ENCODE results near the gene CFAP99.
"Not testable (repeated sequence)": the region's sequence is repeated elsewhere in the genome, so short reads cannot be mapped to it uniquely, and the experiment has no call there.

CFAP99 gene

DNA sequence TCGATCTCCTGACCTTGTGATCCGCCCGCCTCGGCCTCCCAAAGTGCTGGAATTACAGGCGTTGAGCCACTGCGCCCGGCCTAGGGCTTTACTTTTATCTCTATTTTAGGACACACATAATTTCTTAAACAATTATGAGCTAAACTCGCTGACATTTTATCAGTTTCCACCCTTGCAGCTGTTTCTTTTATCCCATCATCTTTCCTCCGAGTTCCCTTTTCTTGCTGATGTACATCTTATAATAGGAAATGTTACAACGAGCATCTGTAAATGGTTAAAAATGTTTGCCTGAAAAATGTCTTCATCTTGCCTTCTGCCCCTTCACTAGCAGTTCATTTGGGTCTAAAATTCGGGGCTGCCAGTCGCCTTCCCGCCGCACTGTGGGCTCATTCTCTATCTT lies 41.5 kb upstream of the CFAP99 start:
- no peaks in the 10 kb centered on the region for H3K36me3 ChIP-seq (ENCODE audit: control insufficient read depth, low read length)
- H3K27me3 ChIP-seq (ENCODE audit: control insufficient read depth, low read length) = peaks cover 13% of the 10 kb centered on the region; the same call in 1 of the 2 replicates
- H3K9me3 ChIP-seq (ENCODE audit: control insufficient read depth, insufficient read depth, low read length) = no peaks in the 10 kb centered on the region
- TF ChIP-seq, protein P1, sequence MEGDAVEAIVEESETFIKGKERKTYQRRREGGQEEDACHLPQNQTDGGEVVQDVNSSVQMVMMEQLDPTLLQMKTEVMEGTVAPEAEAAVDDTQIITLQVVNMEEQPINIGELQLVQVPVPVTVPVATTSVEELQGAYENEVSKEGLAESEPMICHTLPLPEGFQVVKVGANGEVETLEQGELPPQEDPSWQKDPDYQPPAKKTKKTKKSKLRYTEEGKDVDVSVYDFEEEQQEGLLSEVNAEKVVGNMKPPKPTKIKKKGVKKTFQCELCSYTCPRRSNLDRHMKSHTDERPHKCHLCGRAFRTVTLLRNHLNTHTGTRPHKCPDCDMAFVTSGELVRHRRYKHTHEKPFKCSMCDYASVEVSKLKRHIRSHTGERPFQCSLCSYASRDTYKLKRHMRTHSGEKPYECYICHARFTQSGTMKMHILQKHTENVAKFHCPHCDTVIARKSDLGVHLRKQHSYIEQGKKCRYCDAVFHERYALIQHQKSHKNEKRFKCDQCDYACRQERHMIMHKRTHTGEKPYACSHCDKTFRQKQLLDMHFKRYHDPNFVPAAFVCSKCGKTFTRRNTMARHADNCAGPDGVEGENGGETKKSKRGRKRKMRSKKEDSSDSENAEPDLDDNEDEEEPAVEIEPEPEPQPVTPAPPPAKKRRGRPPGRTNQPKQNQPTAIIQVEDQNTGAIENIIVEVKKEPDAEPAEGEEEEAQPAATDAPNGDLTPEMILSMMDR (IDR thresholded peaks at IDR 0.05; ENCODE audit: low read depth, low read length, poor library complexity, severe bottlenecking) = no peak
- TF ChIP-seq EZH2phosphoT487 (IDR thresholded peaks at IDR 0.05; ENCODE audit: borderline replicate concordance, low read length) = no peak
- H3K9me2 ChIP-seq (replicated peaks; ENCODE audit: control insufficient read depth, low read length) = no peaks in the 10 kb centered on the region
- no peak overlapping the region for H3K4me2 ChIP-seq (ENCODE audit: low read length)
- no peak overlapping the region for H3K4me3 ChIP-seq (ENCODE audit: low read length)
- H4K20me1 ChIP-seq (ENCODE audit: control insufficient read depth, insufficient read depth, low read depth, low read length) = no peaks in the 10 kb centered on the region
- no peaks in the 10 kb centered on the region for H3F3A ChIP-seq (ENCODE audit: control insufficient read depth, insufficient read depth)
- H3K79me2 ChIP-seq (ENCODE audit: control insufficient read depth, low read length) = no peaks in the 10 kb centered on the region
- no peaks in the 10 kb centered on the region for H3K4me1 ChIP-seq (ENCODE audit: control insufficient read depth, low read length)
- H3K27ac ChIP-seq (ENCODE audit: low read depth, low read length) = no peak overlapping the region

DNA sequence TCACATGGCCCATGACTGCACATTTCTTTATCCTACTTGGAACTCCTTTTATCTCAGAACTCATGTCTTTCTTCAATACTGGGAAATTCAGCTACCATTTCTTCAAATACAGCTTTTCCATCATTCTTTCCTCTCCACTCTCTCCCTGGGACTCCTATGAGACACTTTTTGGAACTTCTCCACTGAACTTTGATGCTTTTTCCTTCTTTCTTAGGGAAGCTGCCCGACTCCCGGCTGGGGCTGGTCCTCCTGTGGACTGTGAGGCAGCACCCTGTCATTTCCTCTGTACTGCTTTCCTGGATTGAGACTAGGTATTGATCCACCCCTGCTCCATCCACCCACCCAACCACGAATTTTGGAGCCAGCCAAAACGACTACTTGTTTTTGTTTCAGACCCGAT lies 40.4 kb upstream of the CFAP99 start:
- Histone ChIP-seq H3K36me3 (ENCODE audit: control insufficient read depth, low read length) (no peaks in the 10 kb centered on the region), H3K4me3 (ENCODE audit: low read length) (no peak overlapping the region), H3K9me3 (ENCODE audit: control insufficient read depth, insufficient read depth, low read length) (no peaks in the 10 kb centered on the region), H3K4me2 (ENCODE audit: low read length) (no peak overlapping the region), H3K27ac (ENCODE audit: low read depth, low read length) (no peak overlapping the region), H3K79me2 (ENCODE audit: control insufficient read depth, low read length) (no peaks in the 10 kb centered on the region), H3K27me3 (ENCODE audit: control insufficient read depth, low read length) (peaks cover 13% of the 10 kb centered on the region; the same call in 1 of the 2 replicates), H4K20me1 (ENCODE audit: control insufficient read depth, insufficient read depth, low read depth, low read length) (no peaks in the 10 kb centered on the region), H3K4me1 (ENCODE audit: control insufficient read depth, low read length) (no peaks in the 10 kb centered on the region), H3F3A (ENCODE audit: control insufficient read depth, insufficient read depth) (no peaks in the 10 kb centered on the region), H3K9me2 (replicated peaks; ENCODE audit: control insufficient read depth, low read length) (no peaks in the 10 kb centered on the region)
- TF ChIP-seq EZH2phosphoT487 (IDR thresholded peaks at IDR 0.05; ENCODE audit: borderline replicate concordance, low read length) = no peak
- TF ChIP-seq, protein P1 (IDR thresholded peaks at IDR 0.05; ENCODE audit: low read depth, low read length, poor library complexity, severe bottlenecking) = no peak

DNA sequence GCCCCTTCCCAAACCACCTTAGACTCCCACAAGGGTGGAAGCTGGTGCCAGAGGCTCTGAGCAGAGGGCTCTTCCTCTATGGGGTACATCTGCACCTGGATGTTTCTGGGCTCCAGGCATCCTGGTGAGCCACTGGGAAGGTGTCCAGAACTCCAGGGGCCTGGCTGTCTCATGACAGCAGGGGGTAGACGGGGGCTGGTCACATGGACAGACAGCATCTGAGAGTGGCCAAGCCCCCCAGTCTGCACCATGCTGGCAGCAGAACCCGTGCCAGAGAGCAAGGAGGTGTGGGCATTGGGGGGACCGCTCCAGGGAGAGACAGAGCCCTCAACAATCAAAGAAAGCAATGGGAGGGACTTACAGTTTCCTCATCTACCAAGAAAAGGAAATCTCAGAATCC lies 39.9 kb upstream of the CFAP99 start:
- Histone ChIP-seq H3K9me3 (ENCODE audit: control insufficient read depth, insufficient read depth, low read length) (no peaks in the 10 kb centered on the region), H3K27ac (ENCODE audit: low read depth, low read length) (no peak overlapping the region), H3F3A (ENCODE audit: control insufficient read depth, insufficient read depth) (no peaks in the 10 kb centered on the region), H3K9me2 (replicated peaks; ENCODE audit: control insufficient read depth, low read length) (no peaks in the 10 kb centered on the region), H3K4me3 (ENCODE audit: low read length) (no peak overlapping the region), H3K27me3 (ENCODE audit: control insufficient read depth, low read length) (peaks cover 13% of the 10 kb centered on the region; the same call in 1 of the 2 replicates), H3K79me2 (ENCODE audit: control insufficient read depth, low read length) (no peaks in the 10 kb centered on the region), H3K4me2 (ENCODE audit: low read length) (no peak overlapping the region), H3K36me3 (ENCODE audit: control insufficient read depth, low read length) (no peaks in the 10 kb centered on the region), H4K20me1 (ENCODE audit: control insufficient read depth, insufficient read depth, low read depth, low read length) (no peaks in the 10 kb centered on the region), H3K4me1 (ENCODE audit: control insufficient read depth, low read length) (no peaks in the 10 kb centered on the region)
- TF ChIP-seq EZH2phosphoT487 (IDR thresholded peaks at IDR 0.05; ENCODE audit: borderline replicate concordance, low read length) = no peak
- TF ChIP-seq, protein P1 (IDR thresholded peaks at IDR 0.05; ENCODE audit: low read depth, low read length, poor library complexity, severe bottlenecking) = no peak

DNA sequence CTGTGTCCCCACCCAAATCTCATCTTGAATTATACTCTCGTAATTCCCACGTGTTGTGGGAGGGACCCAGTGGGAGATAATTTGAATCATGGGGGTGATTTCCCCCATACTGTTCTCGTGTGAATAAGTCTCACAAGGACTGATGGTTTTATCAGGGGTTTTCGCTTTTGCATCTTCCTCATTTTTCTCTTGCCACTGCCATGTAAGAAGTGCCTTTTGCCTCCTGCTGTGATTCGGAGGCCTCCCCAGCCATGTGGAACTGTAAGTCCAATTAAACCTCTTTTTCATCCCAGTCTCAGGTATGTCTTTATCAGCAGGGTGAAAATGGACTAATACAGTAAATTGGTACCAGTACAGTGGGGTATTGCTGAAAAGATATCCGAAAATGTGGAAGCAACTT lies 38.2 kb upstream of the CFAP99 start:
- H3K27me3 ChIP-seq (ENCODE audit: control insufficient read depth, low read length) = peaks cover 17% of the 10 kb centered on the region; the same call in 1 of the 2 replicates
- H3K4me1 ChIP-seq (ENCODE audit: control insufficient read depth, low read length); H3K27ac ChIP-seq (ENCODE audit: low read depth, low read length): not testable (repeated sequence)

DNA sequence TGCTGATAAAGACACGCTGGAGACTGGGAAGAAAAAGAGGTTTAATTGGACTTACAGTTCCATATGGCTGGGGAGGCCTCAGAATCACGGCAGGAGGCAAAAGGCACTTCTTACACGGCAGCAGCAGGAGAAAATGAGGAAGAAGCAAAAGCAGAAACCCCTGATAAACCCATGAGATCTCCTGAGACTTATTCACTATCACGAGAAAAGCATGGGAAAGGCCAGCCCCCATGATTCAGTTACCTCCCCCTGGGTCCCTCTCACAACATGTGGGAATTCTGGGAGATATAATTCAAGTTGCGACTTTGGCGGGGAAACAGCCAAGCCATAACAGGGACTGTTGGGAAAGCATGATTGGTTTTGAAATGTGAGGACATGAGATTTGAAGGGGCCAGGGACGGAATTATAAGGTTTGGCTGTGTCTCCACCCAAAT lies 36.0 kb upstream of the CFAP99 start:
- H3K4me3 ChIP-seq (ENCODE audit: low read length); H3F3A ChIP-seq (ENCODE audit: control insufficient read depth, insufficient read depth); H3K4me2 ChIP-seq (ENCODE audit: low read length); H3K4me1 ChIP-seq (ENCODE audit: control insufficient read depth, low read length); H3K9me3 ChIP-seq (ENCODE audit: control insufficient read depth, insufficient read depth, low read length); H3K36me3 ChIP-seq (ENCODE audit: control insufficient read depth, low read length); H3K9me2 ChIP-seq (replicated peaks; ENCODE audit: control insufficient read depth, low read length); H3K79me2 ChIP-seq (ENCODE audit: control insufficient read depth, low read length); H3K27ac ChIP-seq (ENCODE audit: low read depth, low read length); H4K20me1 ChIP-seq (ENCODE audit: control insufficient read depth, insufficient read depth, low read depth, low read length): not testable (repeated sequence)
- peaks cover 17% of the 10 kb centered on the region; the same call in 1 of the 2 replicates for H3K27me3 ChIP-seq (ENCODE audit: control insufficient read depth, low read length)

More for the DNA sequence above, 38.2 kb upstream of the CFAP99 start:
- not testable (repeated sequence) for H3K36me3 ChIP-seq (ENCODE audit: control insufficient read depth, low read length); H3K4me2 ChIP-seq (ENCODE audit: low read length); H3K9me2 ChIP-seq (replicated peaks; ENCODE audit: control insufficient read depth, low read length); H3F3A ChIP-seq (ENCODE audit: control insufficient read depth, insufficient read depth); H3K79me2 ChIP-seq (ENCODE audit: control insufficient read depth, low read length); H3K9me3 ChIP-seq (ENCODE audit: control insufficient read depth, insufficient read depth, low read length); H4K20me1 ChIP-seq (ENCODE audit: control insufficient read depth, insufficient read depth, low read depth, low read length); H3K4me3 ChIP-seq (ENCODE audit: low read length)

DNA sequence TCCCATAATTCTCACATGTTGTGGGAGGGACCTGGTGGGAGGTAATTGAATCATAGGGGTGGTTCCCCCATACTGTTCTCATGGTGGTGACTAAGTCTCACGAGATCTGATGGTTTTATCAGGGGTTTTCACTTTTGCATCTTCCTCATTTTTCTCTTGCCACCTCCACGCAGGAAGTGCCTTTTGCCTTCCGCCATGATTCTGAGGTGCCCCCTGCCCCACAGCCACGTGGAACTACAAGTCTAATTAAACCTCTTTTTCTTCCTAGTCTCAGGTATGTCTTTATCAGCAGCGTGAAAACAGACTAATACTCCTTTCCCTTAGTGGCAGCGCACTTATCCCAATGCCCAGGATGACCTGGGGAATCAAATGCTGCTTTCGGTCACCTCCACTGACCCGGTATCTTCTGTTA lies 35.5 kb upstream of the CFAP99 start:
- H3K9me2 ChIP-seq (replicated peaks; ENCODE audit: control insufficient read depth, low read length); H3K79me2 ChIP-seq (ENCODE audit: control insufficient read depth, low read length); H4K20me1 ChIP-seq (ENCODE audit: control insufficient read depth, insufficient read depth, low read depth, low read length); H3K4me1 ChIP-seq (ENCODE audit: control insufficient read depth, low read length); H3F3A ChIP-seq (ENCODE audit: control insufficient read depth, insufficient read depth); H3K36me3 ChIP-seq (ENCODE audit: control insufficient read depth, low read length); H3K9me3 ChIP-seq (ENCODE audit: control insufficient read depth, insufficient read depth, low read length); H3K4me2 ChIP-seq (ENCODE audit: low read length); H3K4me3 ChIP-seq (ENCODE audit: low read length); H3K27ac ChIP-seq (ENCODE audit: low read depth, low read length): not testable (repeated sequence)
- peaks cover 17% of the 10 kb centered on the region; the same call in 1 of the 2 replicates for H3K27me3 ChIP-seq (ENCODE audit: control insufficient read depth, low read length)
